Measurements from ENCODE around the gene RPTOR.

- TF ChIP-seq RAD21 (conservative IDR thresholded peaks at IDR 0.05): no peak
- no peak for TF ChIP-seq CTCF (IDR thresholded peaks at IDR 0.05; ENCODE audit: poor library complexity, severe bottlenecking)
- TF ChIP-seq POLR2AphosphoS5 (IDR thresholded peaks at IDR 0.05): no peak
These were observed 67.2 kb downstream of the RPTOR start for GRCh38 chr17:80611816-80612215.
